Esophagus squamous epithelium (tissue), 5 donors: ENCODE measurements around the gene NMD3. TPM values are rescaled to one million over a fixed set of nuclear protein-coding genes. Genes with fewer than 3 reads are reported as not detected.

ENCODE experiments used
- DNase-seq: peaks from one replicate; lab custom pipeline; 2025; lab: John Stamatoyannopoulos, UW
- H3K27ac ChIP-seq, 4 donors: fragments of 200-600 bp; sonication (generic); one replicate each; pipeline ENCODE4 v1.5.1; 2016 to 2019; ENCODE audit warnings: mild to moderate bottlenecking in 1 of 4
- H3K27me3 ChIP-seq, 4 donors: fragments of 200-600 bp; sonication (generic); 1 replicate in 3 of 4; 2 replicates in 1 of 4; pipeline versions ENCODE4 v1.5.1 to v1.6.0; 2017 to 2021; ENCODE audit warnings: antibody characterized with exemption in 1 of 4
- H3K36me3 ChIP-seq, 3 donors: fragments of 200-600 bp; sonication (generic); one replicate each; pipeline ENCODE4 v1.5.1; 2016 to 2019
- H3K4me1 ChIP-seq, 3 donors: fragments of 200-600 bp; sonication (generic); one replicate each; pipeline ENCODE4 v1.5.1; 2017 to 2019
- H3K4me3 ChIP-seq, 4 donors: fragments of 200-600 bp; sonication (generic); 1 replicate in 3 of 4; 2 replicates in 1 of 4; pipeline ENCODE4 v1.5.1; 2016 to 2019; ENCODE audit warnings: mild to moderate bottlenecking in 2 of 4, moderate library complexity in 1 of 4
- H3K9me3 ChIP-seq, 3 donors: fragments of 200-600 bp; sonication (generic); one replicate each; pipeline ENCODE4 v1.5.1; 2016 to 2019
- POLR2A ChIP-seq, 4 donors: fragments of 450-650 bp; IDR thresholded peaks; one replicate each; pipeline ENCODE4 v1.6.1; 2017; ENCODE audit warnings: antibody characterized with exemption in 4 of 4, mild to moderate bottlenecking in 4 of 4, moderate library complexity in 3 of 4
- WGBS, 2 donors: methylation state at CpG; one replicate each; pipeline ENCODE4 v1.1.5; 2018; 5-methylcytosine and 5-hydroxymethylcytosine counted together
- intact Hi-C: fragments of 100-400 bp; cut with DNase I; formaldehyde crosslinking; loops from one replicate; pipeline ENCODE4 v1.15.0; 2022
- total RNA-seq, 4 donors: library from RNA; depleted of rRNA; stranded (reverse); fragments of >200 nt; gene quantifications; one replicate each; pipeline ENCODE4 v1.1.0, GENCODE V29; 2016
- TF ChIP-seq, protein P1 (sequence below), 6 experiments: fragments of 450-650 bp in 4 of 6; fragments of 200-600 bp in 2 of 6; sonication (generic) in 2 of 6; IDR thresholded peaks; one replicate each; pipeline ENCODE4 v1.5.1; 2016 to 2019; ENCODE audit warnings: antibody characterized with exemption in 6 of 6, mild to moderate bottlenecking in 4 of 6, moderate library complexity in 4 of 6
- donor health status: DM: yes; HTN: yes; CAD: no.

The NMD3 gene
- total RNA-seq, 4 donors from 2014 or later: 24.5 to 56.1 (median 38.3) TPM

GRCh38 chr3:161212171-161212771 lies 8.8 kb upstream of the NMD3 start:
- DNase-seq: no peak
- Histone ChIP-seq H3K27me3 (no peaks in the 10 kb centered on the region), H3K4me3 (no peak overlapping the region), H3K36me3 (no peaks in the 10 kb centered on the region), H3K9me3 (no peaks in the 10 kb centered on the region), H3K4me1 (no peaks in the 10 kb centered on the region), H3K27ac (no peak overlapping the region)
- WGBS, 2 donors: 76 to 81% methylated on average over 3 of the region's 3 CpGs
- intact Hi-C loops: no loop called here
- TF ChIP-seq, protein P1, sequence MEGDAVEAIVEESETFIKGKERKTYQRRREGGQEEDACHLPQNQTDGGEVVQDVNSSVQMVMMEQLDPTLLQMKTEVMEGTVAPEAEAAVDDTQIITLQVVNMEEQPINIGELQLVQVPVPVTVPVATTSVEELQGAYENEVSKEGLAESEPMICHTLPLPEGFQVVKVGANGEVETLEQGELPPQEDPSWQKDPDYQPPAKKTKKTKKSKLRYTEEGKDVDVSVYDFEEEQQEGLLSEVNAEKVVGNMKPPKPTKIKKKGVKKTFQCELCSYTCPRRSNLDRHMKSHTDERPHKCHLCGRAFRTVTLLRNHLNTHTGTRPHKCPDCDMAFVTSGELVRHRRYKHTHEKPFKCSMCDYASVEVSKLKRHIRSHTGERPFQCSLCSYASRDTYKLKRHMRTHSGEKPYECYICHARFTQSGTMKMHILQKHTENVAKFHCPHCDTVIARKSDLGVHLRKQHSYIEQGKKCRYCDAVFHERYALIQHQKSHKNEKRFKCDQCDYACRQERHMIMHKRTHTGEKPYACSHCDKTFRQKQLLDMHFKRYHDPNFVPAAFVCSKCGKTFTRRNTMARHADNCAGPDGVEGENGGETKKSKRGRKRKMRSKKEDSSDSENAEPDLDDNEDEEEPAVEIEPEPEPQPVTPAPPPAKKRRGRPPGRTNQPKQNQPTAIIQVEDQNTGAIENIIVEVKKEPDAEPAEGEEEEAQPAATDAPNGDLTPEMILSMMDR (IDR thresholded peaks at IDR 0.05): no peak
- no peak for TF ChIP-seq POLR2A (IDR thresholded peaks at IDR 0.05)

DNA sequence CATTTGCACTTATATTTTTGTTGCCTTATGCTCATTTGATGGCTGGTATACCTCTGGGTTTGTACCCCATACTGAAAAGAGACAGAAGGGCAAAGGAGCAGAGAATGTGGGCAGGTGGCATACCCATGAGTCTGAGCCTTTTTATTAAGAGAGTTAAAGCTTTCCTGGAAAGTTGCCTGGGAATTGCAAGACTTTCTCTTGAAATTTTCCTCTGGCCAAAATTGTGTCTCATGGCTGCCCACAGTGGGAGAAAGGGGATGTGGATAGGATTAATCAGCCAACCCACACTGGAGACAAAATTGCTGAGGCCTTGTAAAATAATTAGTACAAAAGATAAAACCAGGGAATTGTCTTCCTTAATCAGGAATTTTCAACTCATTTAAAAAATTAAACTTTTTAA lies 8.2 kb upstream of the NMD3 start:
- H3K36me3 ChIP-seq: no peaks in the 10 kb centered on the region
- H3K9me3 ChIP-seq: no peaks in the 10 kb centered on the region
- no peak overlapping the region for H3K27ac ChIP-seq
- intact Hi-C loops: no loop called here
- no peak overlapping the region for H3K4me3 ChIP-seq
- no peak for TF ChIP-seq POLR2A (IDR thresholded peaks at IDR 0.05)
- TF ChIP-seq, protein P1 (IDR thresholded peaks at IDR 0.05): no peak
- no peak for DNase-seq
- H3K4me1 ChIP-seq: no peaks in the 10 kb centered on the region
- no peaks in the 10 kb centered on the region for H3K27me3 ChIP-seq

DNA sequence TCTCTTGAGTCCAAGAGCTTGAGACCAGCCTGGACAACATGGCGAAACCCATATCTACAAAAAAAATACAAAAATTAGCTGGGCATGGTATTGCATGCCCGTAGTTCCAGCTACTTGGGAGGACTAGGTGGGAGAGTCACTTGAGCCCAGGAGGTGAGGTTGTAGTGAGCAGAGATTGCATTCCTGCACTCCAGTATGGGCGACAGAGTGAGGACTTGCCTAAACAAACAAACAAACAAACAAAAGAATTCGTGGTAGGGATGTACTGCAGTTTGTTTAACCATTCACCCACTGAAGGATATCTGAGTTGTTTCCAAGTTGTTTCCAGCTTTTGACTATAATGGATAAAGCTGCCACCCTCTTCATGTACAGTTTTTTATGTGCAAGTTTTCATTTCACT lies 7.5 kb upstream of the NMD3 start:
- no peaks in the 10 kb centered on the region for H3K4me1 ChIP-seq
- intact Hi-C loops: no loop called here
- no peaks in the 10 kb centered on the region for H3K27me3 ChIP-seq
- H3K9me3 ChIP-seq: no peaks in the 10 kb centered on the region
- no peak overlapping the region for H3K4me3 ChIP-seq
- no peak for DNase-seq
- TF ChIP-seq, protein P1 (IDR thresholded peaks at IDR 0.05): no peak
- H3K36me3 ChIP-seq: no peaks in the 10 kb centered on the region
- 58 to 74% methylated on average over 4 of the region's 4 CpGs for WGBS, 2 donors
- no peak overlapping the region for H3K27ac ChIP-seq

- WGBS, 2 donors: 77 to 92% methylated on average over 4 of the region's 4 CpGs
- Histone ChIP-seq H3K27me3 (no peaks in the 10 kb centered on the region), H3K4me1 (peaks cover 0 to 1% (median 0%) of the 10 kb centered on the region in 3 donors), H3K36me3 (no peaks in the 10 kb centered on the region), H3K9me3 (no peaks in the 10 kb centered on the region), H3K4me3 (no peak overlapping the region), H3K27ac (no peak overlapping the region)
- TF ChIP-seq POLR2A (IDR thresholded peaks at IDR 0.05): no peak
- TF ChIP-seq, protein P1 (IDR thresholded peaks at IDR 0.05): no peak
- intact Hi-C loops: no loop called here
- DNase-seq: no peak
Measured at GRCh38 chr3:161215185-161215584, 5.9 kb upstream of the NMD3 start.

DNA sequence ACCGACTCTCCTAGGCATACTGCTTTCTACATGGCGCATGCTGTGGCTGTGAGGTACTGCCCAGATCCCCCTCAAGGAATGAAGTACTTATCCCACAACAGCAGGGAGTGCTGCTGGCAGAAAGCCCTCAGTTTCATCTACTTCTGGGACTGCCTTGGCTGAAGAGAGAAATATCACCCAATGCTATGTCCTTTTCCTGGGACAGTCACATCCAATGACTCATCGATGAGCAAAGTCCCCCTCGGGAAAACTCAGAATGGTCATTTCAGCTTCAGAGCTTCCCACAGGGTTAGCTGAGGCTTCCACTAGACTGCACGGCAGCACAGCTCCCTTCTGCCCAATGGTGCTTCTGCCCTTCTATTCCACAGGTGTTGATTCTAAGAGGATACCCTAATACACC lies 3.6 kb upstream of the NMD3 start:
- intact Hi-C loops: no loop called here
- Histone ChIP-seq H3K27ac (no peak overlapping the region), H3K4me3 (no peak overlapping the region), H3K36me3 (no peaks in the 10 kb centered on the region), H3K4me1 (peaks cover 0 to 14% (median 0%) of the 10 kb centered on the region in 3 donors), H3K9me3 (no peaks in the 10 kb centered on the region), H3K27me3 (no peaks in the 10 kb centered on the region)
- no peak for DNase-seq
- no peak for TF ChIP-seq POLR2A (IDR thresholded peaks at IDR 0.05)
- TF ChIP-seq, protein P1 (IDR thresholded peaks at IDR 0.05): no peak
- 86 to 87% methylated on average over 5 of the region's 5 CpGs for WGBS, 2 donors
